Keratinocyte (primary cell): Measurements from ENCODE around the gene CHI3L1.

Experiments used
- EZH2 ChIP-seq: IDR thresholded peaks from one replicate; pipeline ENCODE4 v1.6.1; 2012; ENCODE audit warnings: inconsistent platforms, mild to moderate bottlenecking, low read length, moderate library complexity
- TF ChIP-seq, protein P1 (sequence below), 3 experiments: IDR thresholded peaks in 1 of 3; conservative IDR thresholded peaks in 1 of 3; optimal IDR thresholded peaks in 1 of 3; 2 replicates in 2 of 3; 3 replicates in 1 of 3; pipeline versions ENCODE3 to v1.5.1; 2011; ENCODE audit warnings: low read length in 3 of 3, mild to moderate bottlenecking in 3 of 3, moderate library complexity in 2 of 3, control low read depth in 1 of 3, inconsistent platforms in 1 of 3; ENCODE audit not compliant: insufficient read depth in 2 of 3; ENCODE audit errors: extremely low read depth in 1 of 3

- TF ChIP-seq EZH2, result no peak
- TF ChIP-seq, protein P1, sequence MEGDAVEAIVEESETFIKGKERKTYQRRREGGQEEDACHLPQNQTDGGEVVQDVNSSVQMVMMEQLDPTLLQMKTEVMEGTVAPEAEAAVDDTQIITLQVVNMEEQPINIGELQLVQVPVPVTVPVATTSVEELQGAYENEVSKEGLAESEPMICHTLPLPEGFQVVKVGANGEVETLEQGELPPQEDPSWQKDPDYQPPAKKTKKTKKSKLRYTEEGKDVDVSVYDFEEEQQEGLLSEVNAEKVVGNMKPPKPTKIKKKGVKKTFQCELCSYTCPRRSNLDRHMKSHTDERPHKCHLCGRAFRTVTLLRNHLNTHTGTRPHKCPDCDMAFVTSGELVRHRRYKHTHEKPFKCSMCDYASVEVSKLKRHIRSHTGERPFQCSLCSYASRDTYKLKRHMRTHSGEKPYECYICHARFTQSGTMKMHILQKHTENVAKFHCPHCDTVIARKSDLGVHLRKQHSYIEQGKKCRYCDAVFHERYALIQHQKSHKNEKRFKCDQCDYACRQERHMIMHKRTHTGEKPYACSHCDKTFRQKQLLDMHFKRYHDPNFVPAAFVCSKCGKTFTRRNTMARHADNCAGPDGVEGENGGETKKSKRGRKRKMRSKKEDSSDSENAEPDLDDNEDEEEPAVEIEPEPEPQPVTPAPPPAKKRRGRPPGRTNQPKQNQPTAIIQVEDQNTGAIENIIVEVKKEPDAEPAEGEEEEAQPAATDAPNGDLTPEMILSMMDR (optimal IDR thresholded peaks at IDR 0.05 in 1 of 3, IDR thresholded peaks at IDR 0.05 in 1 of 3, conservative IDR thresholded peaks at IDR 0.05 in 1 of 3; ENCODE audit: extremely low read depth in 1 of 3, insufficient read depth in 2 of 3, low read length in 3 of 3), result peak; percentile 89 to 100 (median 96)
Observed at GRCh38 chr1:203172184-203173010, 14.1 kb downstream of the CHI3L1 start.
